IPS DF 6.9 (cell line): ENCODE measurements around the gene CLPX.

Experiments used
- DNase-seq: peaks from one replicate; pipeline ENCODE4 v3.0.0-alpha.2; 2013; ENCODE audit warnings: low read depth, low spot score
- H3K27ac ChIP-seq: one replicate; pipeline ENCODE4 v1.5.1; 2013; ENCODE audit warnings: low read length, control low read depth
- H3K27me3 ChIP-seq: 2 replicates; pipeline ENCODE4 v1.6.1; 2013; ENCODE audit warnings: mild to moderate bottlenecking, low read length; ENCODE audit not compliant: control insufficient read depth, insufficient read depth
- H3K36me3 ChIP-seq: 2 replicates; pipeline ENCODE4 v1.6.1; 2013; ENCODE audit warnings: low read length; ENCODE audit not compliant: control insufficient read depth, insufficient read depth
- H3K4me1 ChIP-seq: 2 replicates; pipeline ENCODE4 v1.6.1; 2013; ENCODE audit warnings: low read length; ENCODE audit not compliant: control insufficient read depth, insufficient read depth
- H3K4me3 ChIP-seq: 2 replicates; pipeline ENCODE4 v1.5.1; 2013; ENCODE audit warnings: mild to moderate bottlenecking, low read length
- H3K9me3 ChIP-seq: 2 replicates; pipeline ENCODE4 v1.6.1; 2013; ENCODE audit warnings: low read length, inconsistent platforms; ENCODE audit not compliant: control insufficient read depth, insufficient read depth
- WGBS: extraction: QIAGEN DNeasy Blood & Tissue Kit; methylation state at CpG from one replicate; pipeline ENCODE4 v1.1.7; 2013; ENCODE audit warnings: mixed read lengths, missing lambda C conversion rate; ENCODE audit not compliant: insufficient read length, insufficient coverage; 5-methylcytosine and 5-hydroxymethylcytosine counted together

Gene CLPX

DNA sequence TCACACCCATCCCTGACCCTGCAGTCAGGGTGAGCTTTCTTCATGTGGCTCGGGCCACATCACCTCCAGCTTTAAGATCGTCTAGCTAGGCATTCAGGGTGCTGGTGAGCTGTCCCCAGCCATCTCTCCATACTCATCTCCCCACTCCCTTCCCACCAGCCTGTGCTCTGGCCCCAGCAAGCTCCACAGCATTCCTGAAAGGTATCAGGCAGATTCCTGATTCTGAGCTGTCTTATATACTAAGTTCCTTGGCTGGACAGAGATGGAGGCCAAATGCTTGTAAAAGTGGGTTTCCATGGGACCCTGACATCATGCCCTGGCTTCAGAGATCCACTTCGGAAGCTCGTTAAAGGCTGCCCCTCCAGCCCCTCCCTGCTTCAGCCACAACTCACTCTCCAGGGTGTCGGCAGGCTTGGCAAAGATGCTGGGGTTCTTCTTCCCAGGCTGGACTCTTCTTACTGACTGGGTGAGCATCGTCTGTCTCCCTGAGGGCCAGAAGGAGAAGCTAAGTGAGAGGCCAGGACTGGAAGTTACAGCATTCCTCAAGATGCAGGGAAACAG is 22.2 kb upstream of the CLPX start:
- Histone ChIP-seq H3K27ac (no peak overlapping the region), H3K9me3 (no peaks in the 10 kb centered on the region), H3K27me3 (no peaks in the 10 kb centered on the region), H3K36me3 (no peaks in the 10 kb centered on the region), H3K4me1 (peaks cover 4% of the 10 kb centered on the region; the same call in 1 of the 2 replicates), H3K4me3 (no peak overlapping the region)
- no peak for DNase-seq
- no CpG with 5 or more reads among the region's 6 CpGs for WGBS

DNA sequence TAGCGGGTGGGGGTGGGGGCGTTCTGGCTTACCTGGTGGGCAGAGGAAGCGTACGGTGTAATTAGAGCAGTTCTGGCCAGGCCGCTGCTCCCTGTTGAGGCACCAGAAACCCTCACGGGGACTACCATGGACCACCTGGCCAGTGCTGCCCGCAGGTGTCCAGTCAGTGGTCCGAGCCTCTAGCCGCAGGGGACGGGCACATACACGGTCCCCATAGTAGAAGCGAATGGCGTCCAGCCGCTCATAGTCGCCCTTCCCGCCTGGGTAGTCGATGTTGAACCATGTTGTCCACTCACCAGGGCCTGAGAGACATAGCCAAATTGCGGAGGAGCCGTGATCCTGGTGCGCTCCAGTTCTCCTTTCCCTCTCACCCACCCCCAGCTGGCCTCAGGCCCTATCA is 21.6 kb upstream of the CLPX start:
- no peak for DNase-seq
- Histone ChIP-seq H3K36me3 (no peaks in the 10 kb centered on the region), H3K4me3 (no peak overlapping the region), H3K4me1 (peaks cover 4% of the 10 kb centered on the region; the same call in 1 of the 2 replicates), H3K27ac (no peak overlapping the region), H3K9me3 (no peaks in the 10 kb centered on the region), H3K27me3 (no peaks in the 10 kb centered on the region)
- no CpG with 5 or more reads among the region's 20 CpGs for WGBS

DNA sequence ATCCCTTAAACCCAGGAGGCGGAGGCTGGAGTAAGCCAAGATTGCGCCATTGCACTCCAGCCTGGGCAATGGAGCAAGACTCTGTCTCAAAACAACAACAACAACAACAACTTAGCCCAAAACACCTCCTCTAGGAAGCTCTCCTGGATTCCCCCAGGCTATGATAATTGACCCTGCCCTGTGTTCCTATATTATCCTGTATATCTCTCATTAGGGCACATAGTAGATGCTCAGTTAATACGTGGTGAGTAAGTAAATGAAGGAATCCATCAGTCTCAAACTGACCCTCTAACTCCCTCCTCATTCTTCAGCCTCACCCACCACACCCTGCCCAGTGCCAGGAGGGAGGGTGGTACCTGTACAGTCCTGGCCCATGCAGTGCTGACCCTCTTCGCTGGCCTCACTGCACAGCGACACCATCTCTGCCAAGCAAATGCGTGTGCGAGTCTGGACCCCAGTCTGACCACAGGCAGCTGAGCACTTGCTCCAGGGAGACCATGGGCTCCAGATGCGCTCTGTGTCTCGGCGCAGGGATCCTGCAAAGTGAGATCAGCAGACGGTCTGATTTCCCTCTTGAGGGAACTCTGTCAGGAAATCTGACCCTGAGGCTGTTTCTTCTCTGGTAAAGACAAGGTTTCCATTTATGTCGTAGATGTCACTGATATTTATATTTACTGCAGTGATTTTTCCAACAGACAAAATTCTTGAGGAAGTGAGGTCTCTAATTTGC is 20.0 kb upstream of the CLPX start:
- no peaks in the 10 kb centered on the region for H3K27me3 ChIP-seq
- no CpG with 5 or more reads among the region's 12 CpGs for WGBS
- no peak overlapping the region for H3K27ac ChIP-seq
- H3K4me1 ChIP-seq, result peaks cover under 1% of the 10 kb centered on the region; the same call in 1 of the 2 replicates
- H3K9me3 ChIP-seq, result no peaks in the 10 kb centered on the region
- no peaks in the 10 kb centered on the region for H3K36me3 ChIP-seq
- no peak for DNase-seq
- H3K4me3 ChIP-seq, result no peak overlapping the region

DNA sequence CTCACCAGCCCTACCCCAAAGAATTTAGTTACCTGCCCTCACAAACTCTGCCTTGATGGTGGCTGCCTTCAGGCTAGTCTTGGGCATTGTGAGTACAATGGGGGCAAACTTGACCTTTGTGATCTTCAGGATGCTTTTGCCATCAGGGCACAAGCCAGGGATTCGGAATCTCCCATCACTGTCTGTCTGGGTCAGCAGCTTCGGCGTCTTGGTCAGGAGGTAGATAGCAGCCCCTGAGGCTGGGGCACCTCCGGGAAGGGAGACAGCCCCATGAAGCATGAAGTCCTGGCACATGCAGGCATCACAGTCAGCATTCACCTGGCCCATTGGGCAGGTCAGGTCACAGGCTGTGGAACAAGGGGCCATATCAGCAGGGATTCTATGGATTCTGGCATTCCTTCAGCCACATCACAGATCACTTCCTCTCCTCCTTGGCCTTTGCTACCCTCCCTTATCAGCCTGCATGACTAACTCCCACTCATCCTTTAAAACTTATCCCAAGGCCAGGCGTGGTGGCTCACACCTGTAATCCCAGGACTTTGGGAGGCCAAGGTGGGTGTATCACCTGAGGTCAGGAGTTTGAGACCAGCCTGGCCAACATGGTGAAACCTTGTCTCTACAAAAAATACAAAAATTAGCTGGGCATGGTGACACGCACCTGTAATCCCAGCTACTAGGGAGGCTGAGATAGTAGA is 19.2 kb upstream of the CLPX start:
- no peak for DNase-seq
- no peak overlapping the region for H3K27ac ChIP-seq
- H3K36me3 ChIP-seq, result no peaks in the 10 kb centered on the region
- no peaks in the 10 kb centered on the region for H3K27me3 ChIP-seq
- H3K4me1 ChIP-seq, result no peaks in the 10 kb centered on the region; the same call in 1 of the 2 replicates
- no CpG with 5 or more reads among the region's 6 CpGs for WGBS
- no peak overlapping the region for H3K4me3 ChIP-seq
- no peaks in the 10 kb centered on the region for H3K9me3 ChIP-seq

DNA sequence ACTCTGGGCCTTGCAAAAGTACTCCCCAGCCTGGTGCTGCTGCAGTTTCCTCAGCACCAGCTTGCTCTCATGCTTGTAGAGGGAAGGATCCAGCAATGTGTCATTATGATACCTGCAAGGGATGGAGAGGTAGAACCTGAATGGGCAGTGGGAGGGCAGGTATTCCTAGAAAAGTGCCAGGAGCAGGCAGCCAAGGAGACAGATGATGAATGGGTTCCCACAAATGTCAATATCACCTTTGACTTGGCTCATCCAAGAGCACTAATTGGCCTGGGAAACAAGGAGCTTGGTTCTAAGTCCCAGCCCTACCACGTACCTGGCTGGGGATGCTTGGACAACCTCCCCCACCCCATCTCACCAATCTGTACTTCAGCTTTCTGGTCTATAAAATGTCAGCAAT is 16.8 kb upstream of the CLPX start:
- H3K27me3 ChIP-seq, result no peaks in the 10 kb centered on the region
- no CpG with 5 or more reads among the region's 1 CpG for WGBS
- H3K9me3 ChIP-seq, result no peaks in the 10 kb centered on the region
- H3K36me3 ChIP-seq, result no peaks in the 10 kb centered on the region
- DNase-seq, result no peak
- no peaks in the 10 kb centered on the region; the same call in 1 of the 2 replicates for H3K4me1 ChIP-seq
- no peak overlapping the region for H3K27ac ChIP-seq
- no peak overlapping the region for H3K4me3 ChIP-seq

DNA sequence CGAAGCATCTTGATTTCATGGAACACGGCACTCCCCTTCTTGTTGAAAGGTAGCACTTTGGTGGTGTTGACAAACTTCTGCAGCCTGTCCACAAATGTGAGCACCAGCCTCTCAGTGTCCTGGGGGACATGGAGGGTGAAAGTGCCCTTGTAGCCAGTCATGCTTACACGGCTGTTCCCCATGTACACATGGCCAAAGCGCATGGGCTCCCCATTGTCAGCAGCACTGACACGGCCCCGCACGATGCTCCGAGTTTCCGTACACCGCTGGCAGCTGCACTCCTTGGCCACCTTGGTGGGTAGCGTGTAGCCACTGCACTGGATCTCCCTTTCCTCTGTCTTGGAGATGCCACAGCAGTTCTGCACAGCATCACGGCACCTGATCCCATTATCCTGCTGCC is 13.4 kb upstream of the CLPX start:
- H3K9me3 ChIP-seq, result no peaks in the 10 kb centered on the region
- no peaks in the 10 kb centered on the region for H3K27me3 ChIP-seq
- no peak overlapping the region for H3K27ac ChIP-seq
- no peaks in the 10 kb centered on the region for H3K36me3 ChIP-seq
- H3K4me3 ChIP-seq, result no peak overlapping the region
- no CpG with 5 or more reads among the region's 12 CpGs for WGBS
- no peaks in the 10 kb centered on the region for H3K4me1 ChIP-seq
- no peak for DNase-seq

DNA sequence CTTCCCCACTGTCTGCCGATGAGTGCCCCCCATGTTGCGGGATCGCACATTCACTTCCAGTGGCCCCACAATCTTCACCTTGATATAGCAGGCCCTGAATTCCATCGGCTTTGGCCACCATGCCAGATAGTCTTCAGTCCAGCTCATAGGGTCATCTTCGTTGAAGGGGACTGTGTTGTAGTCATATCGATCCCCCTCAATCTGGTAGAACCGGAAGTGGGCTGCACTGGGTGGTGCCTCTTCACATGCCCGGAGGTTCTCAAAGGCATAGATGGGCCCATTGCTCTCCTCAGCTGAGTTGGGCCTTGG is 12.1 kb upstream of the CLPX start:
- Histone ChIP-seq H3K4me1 (no peaks in the 10 kb centered on the region), H3K9me3 (no peaks in the 10 kb centered on the region)
- WGBS, result no CpG with 5 or more reads among the region's 8 CpGs

DNA sequence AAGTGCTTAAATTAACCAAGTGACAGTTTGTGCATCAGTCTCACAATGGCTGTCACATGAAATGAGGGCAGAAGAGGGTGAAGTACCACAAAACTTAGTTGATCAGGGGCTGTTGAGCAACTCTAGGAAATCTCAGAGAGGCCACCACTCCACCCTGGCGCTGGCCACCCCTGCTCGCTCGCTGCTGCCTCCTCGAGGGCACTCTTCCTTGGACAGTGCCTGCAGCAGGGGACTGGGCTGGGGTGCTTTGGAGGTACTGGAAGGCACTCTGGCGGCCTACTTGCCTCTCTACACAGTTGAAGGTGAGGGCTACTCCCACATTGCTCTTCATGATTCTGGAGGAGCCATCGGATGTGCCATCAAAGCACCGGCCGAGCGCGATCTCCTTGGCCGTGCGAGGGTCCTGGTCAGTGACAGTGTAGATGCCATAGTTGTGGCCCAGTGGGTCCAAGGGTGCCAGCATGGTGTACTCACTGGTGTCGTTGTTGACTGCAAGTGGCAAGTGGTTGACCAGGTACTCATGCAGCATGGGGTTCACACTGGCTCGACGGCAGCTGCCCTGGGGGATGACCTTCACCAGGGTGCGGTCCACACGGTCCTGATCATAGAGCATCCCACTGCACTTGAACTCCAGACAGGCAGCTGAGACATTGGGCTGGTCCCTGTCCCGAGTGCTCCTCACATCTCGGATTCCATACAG is 11.6 kb upstream of the CLPX start:
- Histone ChIP-seq H3K36me3 (no peaks in the 10 kb centered on the region), H3K4me3 (no peak overlapping the region)
- no peak for DNase-seq

More for the DNA sequence above, 12.1 kb upstream of the CLPX start:
- Histone ChIP-seq H3K4me3 (no peak overlapping the region), H3K27ac (no peak overlapping the region), H3K36me3 (no peaks in the 10 kb centered on the region), H3K27me3 (no peaks in the 10 kb centered on the region)
- no peak for DNase-seq

DNA sequence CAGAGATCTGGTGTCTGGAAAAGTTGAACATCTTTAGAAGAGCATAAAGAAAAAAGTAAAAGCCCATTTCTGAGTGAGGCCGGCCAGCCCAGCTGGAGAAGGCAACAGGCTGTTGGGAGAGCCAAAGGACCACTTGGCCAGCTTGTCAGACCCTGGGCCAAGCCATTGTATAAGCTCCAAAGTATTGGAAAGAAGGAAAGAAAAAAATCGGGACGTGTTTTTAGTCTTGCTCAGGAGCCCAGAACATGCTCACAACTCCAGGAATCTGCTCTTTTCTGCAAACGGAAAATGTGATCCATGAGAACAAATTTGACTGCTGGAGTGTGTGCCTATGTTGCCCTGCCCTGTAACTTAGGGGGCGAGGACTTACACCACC is 10.4 kb upstream of the CLPX start:
- DNase-seq, result no peak
- no peaks in the 10 kb centered on the region for H3K4me1 ChIP-seq
- H3K27me3 ChIP-seq, result no peaks in the 10 kb centered on the region
- no CpG with 5 or more reads among the region's 5 CpGs for WGBS
- H3K9me3 ChIP-seq, result no peaks in the 10 kb centered on the region
- no peak overlapping the region for H3K27ac ChIP-seq
- no peak overlapping the region for H3K4me3 ChIP-seq
- H3K36me3 ChIP-seq, result no peaks in the 10 kb centered on the region

More for the DNA sequence above, 11.6 kb upstream of the CLPX start:
- Histone ChIP-seq H3K27me3 (no peaks in the 10 kb centered on the region), H3K27ac (no peak overlapping the region), H3K9me3 (no peaks in the 10 kb centered on the region), H3K4me1 (no peaks in the 10 kb centered on the region)
- no CpG with 5 or more reads among the region's 19 CpGs for WGBS

DNA sequence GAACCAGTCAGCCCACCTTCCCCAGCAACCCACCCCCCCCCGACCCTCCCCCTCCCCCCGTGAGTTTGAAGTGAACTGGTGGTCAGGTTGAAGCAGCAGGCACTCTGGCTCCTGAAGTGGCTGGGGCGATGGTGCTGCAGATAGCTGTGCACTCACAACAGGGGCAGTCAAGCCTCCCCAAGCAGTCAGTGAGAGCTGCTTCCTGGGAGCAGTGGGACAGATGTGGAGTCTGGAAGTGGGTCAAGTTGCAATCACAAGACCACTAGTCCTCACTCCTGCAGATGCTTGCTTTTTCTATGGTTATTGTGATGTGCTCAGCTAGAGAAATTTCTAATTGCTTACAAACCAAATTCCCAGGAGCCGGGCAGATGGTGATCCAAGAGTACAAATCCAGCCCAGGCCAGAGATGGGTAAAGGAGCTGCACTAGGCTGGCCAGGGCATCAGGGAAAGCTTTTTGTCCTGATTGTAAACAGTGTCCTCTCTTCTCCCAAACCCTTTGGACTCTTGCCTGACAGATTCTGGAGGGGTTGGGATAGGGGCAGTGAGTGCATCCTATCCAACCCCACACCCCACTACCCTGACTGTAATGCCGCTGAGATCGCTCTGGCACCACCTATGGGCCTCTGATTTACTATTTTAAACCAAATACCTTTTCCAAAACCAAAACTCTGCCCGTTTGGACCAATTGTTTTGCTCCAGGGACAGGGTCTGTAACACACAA is 9.8 kb upstream of the CLPX start:
- Histone ChIP-seq H3K27me3 (no peaks in the 10 kb centered on the region), H3K4me1 (no peaks in the 10 kb centered on the region), H3K36me3 (no peaks in the 10 kb centered on the region), H3K27ac (no peak overlapping the region), H3K4me3 (no peak overlapping the region), H3K9me3 (no peaks in the 10 kb centered on the region)
- no peak for DNase-seq
- WGBS, result no CpG with 5 or more reads among the region's 7 CpGs
